HepG2 (cell line): ENCODE measurements around the gene VPS52. TPM values are rescaled to one million over a fixed set of nuclear protein-coding genes. Genes with fewer than 3 reads are reported as not detected.

Experiments used
- ATRX ChIP-seq: sonication (generic); formaldehyde crosslinking; IDR thresholded peaks from 2 replicates; pipeline ENCODE4 v1.4.0; 2020; ENCODE audit warnings: missing genetic modification reagents, borderline replicate concordance
- EHMT2 ChIP-seq: fragments of 200-600 bp; sonication (generic); IDR thresholded peaks from 2 replicates; pipeline ENCODE4 v1.7.0; 2017; ENCODE audit warnings: antibody characterized with exemption, low read depth, low read length, borderline replicate concordance
- HDAC6 ChIP-seq: fragments of 200-600 bp; sonication (generic); IDR thresholded peaks from 2 replicates; pipeline ENCODE4 v1.7.0; 2017; ENCODE audit warnings: mild to moderate bottlenecking, antibody characterized with exemption, low read length, low read depth
- HMG20B ChIP-seq: conservative IDR thresholded peaks from 2 replicates; pipeline ENCODE4 v1.6.1; 2016; ENCODE audit warnings: missing genetic modification reagents, missing compliant biosample characterization
- HMGA1 ChIP-seq: sonication (generic); formaldehyde crosslinking; conservative IDR thresholded peaks from 2 replicates; pipeline ENCODE4 v1.4.0; 2020; ENCODE audit warnings: missing genetic modification reagents
- IRF2 ChIP-seq: IDR thresholded peaks from 2 replicates; pipeline ENCODE4 v1.6.1; 2018; ENCODE audit warnings: missing genetic modification reagents, missing compliant biosample characterization
- KDM3A ChIP-seq: IDR thresholded peaks from 2 replicates; pipeline ENCODE4 v1.6.1; 2018; ENCODE audit warnings: low read depth, missing compliant biosample characterization
- MAF1 ChIP-seq: sonication (generic); formaldehyde crosslinking; IDR thresholded peaks from 2 replicates; pipeline ENCODE4 v1.5.0; 2020; ENCODE audit warnings: missing genetic modification reagents, borderline replicate concordance
- PHF20 ChIP-seq: sonication (generic); formaldehyde crosslinking; IDR thresholded peaks from 2 replicates; pipeline ENCODE4 v1.5.0; 2020; ENCODE audit warnings: mild to moderate bottlenecking, missing genetic modification reagents
- PHF21A ChIP-seq: sonication (generic); formaldehyde crosslinking; IDR thresholded peaks from 2 replicates; pipeline ENCODE4 v1.5.0; 2020; ENCODE audit warnings: mild to moderate bottlenecking, missing genetic modification reagents
- RAD21 ChIP-seq: fragments of 450-650 bp; formaldehyde crosslinking; IDR thresholded peaks from 2 replicates; pipeline ENCODE4 v1.5.0; 2020; ENCODE audit warnings: mild to moderate bottlenecking
- RBM39 ChIP-seq: fragments of 200-400 bp; formaldehyde crosslinking; IDR thresholded peaks from one replicate; pipeline ENCODE4 v1.6.1; 2018; ENCODE audit warnings: antibody characterized with exemption, mild to moderate bottlenecking, low read depth, low read length; ENCODE audit not compliant: poor library complexity, severe bottlenecking
- SIX4 ChIP-seq: sonication (generic); formaldehyde crosslinking; IDR thresholded peaks from 2 replicates; pipeline ENCODE4 v1.4.0; 2020; ENCODE audit warnings: missing genetic modification reagents
- SRF ChIP-seq: IDR thresholded peaks from 2 replicates; pipeline ENCODE4 v1.6.1; 2011; ENCODE audit warnings: mild to moderate bottlenecking, low read depth, low read length, moderate library complexity
- ZBTB21 ChIP-seq: sonication (generic); formaldehyde crosslinking; IDR thresholded peaks from 2 replicates; pipeline ENCODE4 v1.4.0; 2020; ENCODE audit warnings: missing genetic modification reagents
- ZKSCAN1 ChIP-seq: fragments of 150-350 bp; IDR thresholded peaks from 2 replicates; pipeline ENCODE4 v1.6.1; 2014; ENCODE audit warnings: low read length
- ZMAT3 ChIP-seq: sonication (generic); formaldehyde crosslinking; conservative IDR thresholded peaks from 2 replicates; pipeline ENCODE4 v1.7.0; 2021; ENCODE audit warnings: missing genetic modification reagents
- ZNF121 ChIP-seq: sonication (generic); formaldehyde crosslinking; IDR thresholded peaks from 2 replicates; pipeline ENCODE4 v1.5.0; 2020; ENCODE audit warnings: mild to moderate bottlenecking, missing genetic modification reagents
- ZNF224 ChIP-seq: sonication (generic); formaldehyde crosslinking; IDR thresholded peaks from 2 replicates; pipeline ENCODE4 v1.5.0; 2020; ENCODE audit warnings: mild to moderate bottlenecking, missing genetic modification reagents
- ZNF746 ChIP-seq: sonication (generic); formaldehyde crosslinking; IDR thresholded peaks from 2 replicates; pipeline ENCODE4 v1.8.0; 2022; ENCODE audit warnings: mild to moderate bottlenecking, missing genetic modification reagents
- polyA plus RNA-seq, 8 experiments: library from polyadenylated mRNA; depleted of rRNA in 3 of 8; stranded (reverse) in 7 of 8; unstranded in 1 of 8; fragments of >200 nt; fragmentation: Illumina TruSeq in 4 of 8; extraction: Trizol in 4 of 8; gene quantifications; 2 replicates each; pipeline versions ENCODE4 v1.2.1 to v1.2.3, GENCODE V29; 2011 to 2016; ENCODE audit warnings: low read depth in 4 of 8, missing spikeins in 1 of 8, mixed read lengths in 1 of 8; ENCODE audit not compliant: insufficient read depth in 1 of 8
- total RNA-seq, 5 experiments: library from RNA; depleted of rRNA; stranded (reverse); fragments of >200 nt; fragmentation: Illumina TruSeq; extraction: Trizol; gene quantifications; 2 replicates each; pipeline ENCODE4 v1.2.3, GENCODE V29; 2016; ENCODE audit warnings: low read depth in 1 of 5
- TF ChIP-seq, protein P1 (sequence below): IDR thresholded peaks from 2 replicates; pipeline ENCODE4 v1.6.1; 2016; ENCODE audit warnings: mild to moderate bottlenecking, missing biosample characterization, missing genetic modification reagents
- TF ChIP-seq, protein P2 (sequence below): sonication (generic); formaldehyde crosslinking; IDR thresholded peaks from 2 replicates; pipeline ENCODE4 v1.5.0; 2020; ENCODE audit warnings: mild to moderate bottlenecking, missing genetic modification reagents
- TF ChIP-seq, protein P3 (sequence below): sonication (generic); formaldehyde crosslinking; IDR thresholded peaks from 2 replicates; pipeline ENCODE4 v1.5.0; 2020; ENCODE audit warnings: missing genetic modification reagents, mild to moderate bottlenecking, borderline replicate concordance
- TF ChIP-seq, protein P4 (sequence below): sonication (generic); formaldehyde crosslinking; IDR thresholded peaks from 2 replicates; pipeline ENCODE4 v1.8.0; 2022; ENCODE audit warnings: low read depth, missing genetic modification reagents
- TF ChIP-seq, protein P5 (sequence below): sonication (generic); formaldehyde crosslinking; IDR thresholded peaks from 2 replicates; pipeline ENCODE4 v1.4.0; 2020; ENCODE audit warnings: missing genetic modification reagents, mild to moderate bottlenecking, borderline replicate concordance

VPS52 gene
- total and polyA plus RNA-seq, 2 of the 13 experiments (the other 11 are each of a cell fraction or from before 2014, with no cell fraction given): 48.9 to 85.5 TPM

DNA sequence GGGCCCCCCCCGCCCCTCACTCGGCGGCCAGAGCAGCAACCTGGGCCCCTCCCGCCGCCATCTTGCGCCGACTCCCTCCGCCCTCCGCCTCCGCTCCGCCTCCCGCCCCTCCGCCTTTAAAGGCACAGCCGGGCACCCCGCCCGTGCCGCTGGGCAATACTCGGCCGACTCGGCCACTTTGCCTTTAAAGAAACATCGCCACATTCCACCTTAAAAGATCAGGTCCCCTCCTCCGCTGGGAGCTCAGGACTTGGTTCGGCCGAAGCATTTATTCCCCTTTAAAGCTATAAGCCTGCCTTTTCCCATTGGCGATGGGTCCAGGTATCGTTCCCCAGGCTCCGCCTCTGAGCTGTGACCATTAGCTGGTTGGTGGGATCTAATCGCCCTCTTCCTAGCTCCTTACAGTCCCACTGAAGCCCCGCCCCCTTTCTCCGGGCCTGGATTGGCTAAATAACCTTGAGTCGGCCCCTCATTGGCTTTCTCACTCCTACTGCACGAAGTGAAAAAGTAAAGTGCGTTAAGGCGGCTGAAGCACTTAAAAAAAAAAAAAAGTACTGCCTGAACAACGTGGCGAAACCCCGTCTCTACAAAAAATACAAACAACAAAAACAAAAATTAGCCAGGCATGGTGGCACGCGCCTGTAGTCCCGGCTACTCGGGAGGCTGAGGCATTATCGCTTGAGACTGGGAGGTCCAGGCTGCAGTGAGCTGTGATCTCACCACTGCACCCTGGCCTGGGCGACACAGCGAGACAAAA, 46.2 kb upstream of the VPS52 start, which contains the start of gene ZBTB22 (continued):
- TF ChIP-seq, protein P1, sequence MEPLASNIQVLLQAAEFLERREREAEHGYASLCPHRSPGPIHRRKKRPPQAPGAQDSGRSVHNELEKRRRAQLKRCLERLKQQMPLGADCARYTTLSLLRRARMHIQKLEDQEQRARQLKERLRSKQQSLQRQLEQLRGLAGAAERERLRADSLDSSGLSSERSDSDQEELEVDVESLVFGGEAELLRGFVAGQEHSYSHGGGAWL (CRISPR knock-in tag): 0 out of 2 replicates have a peak, but pooled peaks have one; percentile 18
- no peak for TF ChIP-seq MAF1 (CRISPR knock-in tag)
- peak; percentile 69; the same call in 1 of the 2 replicates for TF ChIP-seq ZMAT3 (CRISPR knock-in tag)
- TF ChIP-seq, protein P2, sequence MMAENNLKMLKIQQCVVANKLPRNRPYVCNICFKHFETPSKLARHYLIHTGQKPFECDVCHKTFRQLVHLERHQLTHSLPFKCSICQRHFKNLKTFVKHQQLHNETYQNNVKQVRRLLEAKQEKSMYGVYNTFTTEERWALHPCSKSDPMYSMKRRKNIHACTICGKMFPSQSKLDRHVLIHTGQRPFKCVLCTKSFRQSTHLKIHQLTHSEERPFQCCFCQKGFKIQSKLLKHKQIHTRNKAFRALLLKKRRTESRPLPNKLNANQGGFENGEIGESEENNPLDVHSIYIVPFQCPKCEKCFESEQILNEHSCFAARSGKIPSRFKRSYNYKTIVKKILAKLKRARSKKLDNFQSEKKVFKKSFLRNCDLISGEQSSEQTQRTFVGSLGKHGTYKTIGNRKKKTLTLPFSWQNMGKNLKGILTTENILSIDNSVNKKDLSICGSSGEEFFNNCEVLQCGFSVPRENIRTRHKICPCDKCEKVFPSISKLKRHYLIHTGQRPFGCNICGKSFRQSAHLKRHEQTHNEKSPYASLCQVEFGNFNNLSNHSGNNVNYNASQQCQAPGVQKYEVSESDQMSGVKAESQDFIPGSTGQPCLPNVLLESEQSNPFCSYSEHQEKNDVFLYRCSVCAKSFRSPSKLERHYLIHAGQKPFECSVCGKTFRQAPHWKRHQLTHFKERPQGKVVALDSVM (CRISPR knock-in tag): no peak
- peak; percentile 82; the same call in 1 of the 2 replicates for TF ChIP-seq PHF21A
- TF ChIP-seq PHF20 (CRISPR knock-in tag): peak; percentile 65
- no peak for TF ChIP-seq ZNF121 (CRISPR knock-in tag)
- no peak for TF ChIP-seq EHMT2
- no peak for TF ChIP-seq RAD21 (CRISPR knock-in tag)
- TF ChIP-seq, protein P3, sequence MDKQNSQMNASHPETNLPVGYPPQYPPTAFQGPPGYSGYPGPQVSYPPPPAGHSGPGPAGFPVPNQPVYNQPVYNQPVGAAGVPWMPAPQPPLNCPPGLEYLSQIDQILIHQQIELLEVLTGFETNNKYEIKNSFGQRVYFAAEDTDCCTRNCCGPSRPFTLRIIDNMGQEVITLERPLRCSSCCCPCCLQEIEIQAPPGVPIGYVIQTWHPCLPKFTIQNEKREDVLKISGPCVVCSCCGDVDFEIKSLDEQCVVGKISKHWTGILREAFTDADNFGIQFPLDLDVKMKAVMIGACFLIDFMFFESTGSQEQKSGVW: no peak
- 0 out of 2 replicates have a peak, but pooled peaks have one; percentile 13 for TF ChIP-seq IRF2 (CRISPR knock-in tag)
- TF ChIP-seq ZBTB21 (CRISPR knock-in tag): no peak
- no peak for TF ChIP-seq ZKSCAN1
- no peak for TF ChIP-seq HDAC6
- TF ChIP-seq ZNF224: no peak
- no peak for TF ChIP-seq HMG20B (CRISPR knock-in tag)
- TF ChIP-seq KDM3A: no peak
- TF ChIP-seq SIX4 (CRISPR knock-in tag): 0 out of 2 replicates have a peak, but pooled peaks have one; percentile 8
- TF ChIP-seq ZNF746: no peak
- TF ChIP-seq, protein P4, sequence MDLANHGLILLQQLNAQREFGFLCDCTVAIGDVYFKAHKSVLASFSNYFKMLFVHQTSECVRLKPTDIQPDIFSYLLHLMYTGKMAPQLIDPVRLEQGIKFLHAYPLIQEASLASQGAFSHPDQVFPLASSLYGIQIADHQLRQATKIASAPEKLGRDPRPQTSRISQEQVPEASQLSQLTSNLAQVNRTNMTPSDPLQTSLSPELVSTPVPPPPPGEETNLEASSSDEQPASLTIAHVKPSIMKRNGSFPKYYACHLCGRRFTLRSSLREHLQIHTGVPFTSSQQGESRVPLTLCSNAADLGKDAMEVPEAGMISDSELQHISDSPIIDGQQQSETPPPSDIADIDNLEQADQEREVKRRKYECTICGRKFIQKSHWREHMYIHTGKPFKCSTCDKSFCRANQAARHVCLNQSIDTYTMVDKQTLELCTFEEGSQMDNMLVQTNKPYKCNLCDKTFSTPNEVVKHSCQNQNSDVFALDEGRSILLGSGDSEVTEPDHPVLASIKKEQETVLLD (CRISPR knock-in tag): no peak
- no peak for TF ChIP-seq ATRX (CRISPR knock-in tag)
- TF ChIP-seq RBM39: no peak
- TF ChIP-seq, protein P5, sequence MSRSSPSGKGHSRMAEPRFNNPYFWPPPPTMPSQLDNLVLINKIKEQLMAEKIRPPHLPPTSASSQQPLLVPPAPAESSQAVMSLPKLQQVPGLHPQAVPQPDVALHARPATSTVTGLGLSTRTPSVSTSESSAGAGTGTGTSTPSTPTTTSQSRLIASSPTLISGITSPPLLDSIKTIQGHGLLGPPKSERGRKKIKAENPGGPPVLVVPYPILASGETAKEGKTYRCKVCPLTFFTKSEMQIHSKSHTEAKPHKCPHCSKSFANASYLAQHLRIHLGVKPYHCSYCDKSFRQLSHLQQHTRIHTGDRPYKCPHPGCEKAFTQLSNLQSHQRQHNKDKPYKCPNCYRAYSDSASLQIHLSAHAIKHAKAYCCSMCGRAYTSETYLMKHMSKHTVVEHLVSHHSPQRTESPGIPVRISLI (CRISPR knock-in tag): peak; percentile 98
- TF ChIP-seq HMGA1 (CRISPR knock-in tag): no peak
- TF ChIP-seq SRF: no peak
